Sigmoid colon (tissue), 4 donors: ENCODE data around the gene APBA1.

Experiments
- CTCF ChIP-seq, 4 experiments: fragments of 450-650 bp in 3 of 4; fragments of 200-600 bp in 1 of 4; IDR thresholded peaks; one replicate each; pipeline ENCODE4 v1.5.1; 2016 to 2019; ENCODE audit warnings: antibody characterized with exemption in 4 of 4, mild to moderate bottlenecking in 3 of 4, moderate library complexity in 2 of 4
- POLR2AphosphoS5 ChIP-seq, 4 donors: sonication (generic); formaldehyde crosslinking; IDR thresholded peaks; one replicate each; pipeline ENCODE4 v1.6.1; 2017; ENCODE audit warnings: antibody characterized with exemption in 4 of 4

GRCh38 chr9:69476797-69477196, 195.4 kb downstream of the APBA1 start:
- no peak for TF ChIP-seq CTCF (IDR thresholded peaks at IDR 0.05)
- TF ChIP-seq POLR2AphosphoS5 (IDR thresholded peaks at IDR 0.05): no peak
